Liver (tissue), 9 donors: ENCODE measurements around the gene OR56A3. TPM values are rescaled to one million over a fixed set of nuclear protein-coding genes. Genes with fewer than 3 reads are reported as not detected.

ENCODE experiments used
- DNase-seq: peaks from one replicate; pipeline ENCODE4 v3.0.0-alpha.2; 2017; ENCODE audit warnings: low spot score
- H3K27ac ChIP-seq, 2 donors: one replicate each; pipeline ENCODE4 v1.7.0; 2013; ENCODE audit warnings: inconsistent platforms in 2 of 2, low read length in 2 of 2, control low read depth in 1 of 2, low read depth in 1 of 2, mild to moderate bottlenecking in 1 of 2
- H3K27me3 ChIP-seq, 4 donors: one replicate each; pipeline versions ENCODE4 v1.6.1 to v1.7.0; 2013; ENCODE audit warnings: low read length in 3 of 4, inconsistent platforms in 1 of 4, mild to moderate bottlenecking in 1 of 4, moderate library complexity in 1 of 4; ENCODE audit not compliant: control insufficient read depth in 4 of 4, insufficient read depth in 4 of 4
- H3K36me3 ChIP-seq, 4 donors: one replicate each; pipeline versions ENCODE4 v1.6.1 to v1.7.0; 2013; ENCODE audit warnings: low read length in 3 of 4, mild to moderate bottlenecking in 3 of 4, low read depth in 1 of 4, moderate library complexity in 1 of 4; ENCODE audit not compliant: control insufficient read depth in 4 of 4, insufficient read depth in 3 of 4
- H3K4me1 ChIP-seq, 4 donors: one replicate each; pipeline versions ENCODE4 v1.6.1 to v1.7.0; 2013; ENCODE audit warnings: low read length in 3 of 4, mild to moderate bottlenecking in 3 of 4, moderate library complexity in 1 of 4; ENCODE audit not compliant: control insufficient read depth in 4 of 4, insufficient read depth in 4 of 4
- H3K4me3 ChIP-seq, 3 donors: one replicate each; pipeline versions ENCODE4 v1.6.1 to v1.7.0; 2013; ENCODE audit warnings: low read length in 3 of 3, control low read depth in 1 of 3, low read depth in 1 of 3, mild to moderate bottlenecking in 1 of 3
- H3K9ac ChIP-seq, 2 donors: one replicate each; pipeline ENCODE4 v1.7.0; 2013; ENCODE audit warnings: low read length in 2 of 2, mild to moderate bottlenecking in 2 of 2, moderate library complexity in 2 of 2, control low read depth in 1 of 2, low read depth in 1 of 2
- H3K9me3 ChIP-seq, 4 donors: one replicate each; pipeline versions ENCODE4 v1.6.1 to v1.7.0; 2013; ENCODE audit warnings: low read length in 3 of 4; ENCODE audit not compliant: control insufficient read depth in 4 of 4
- ATF3 ChIP-seq: IDR thresholded peaks from 2 replicates; pipeline ENCODE4 v1.6.1; 2016; ENCODE audit warnings: antibody characterized with exemption
- CTCF ChIP-seq: fragments of 150-350 bp; IDR thresholded peaks from 2 replicates; pipeline ENCODE4 v1.5.1; 2017; ENCODE audit warnings: improper control_type of control experiment, low read depth, low read length; ENCODE audit not compliant: missing input control
- EGR1 ChIP-seq, 2 donors: IDR thresholded peaks; 2 replicates each; pipeline ENCODE4 v1.6.1; 2016 to 2018; ENCODE audit warnings: antibody characterized with exemption in 2 of 2, low read depth in 2 of 2
- FOXA1 ChIP-seq: IDR thresholded peaks from 2 replicates; pipeline ENCODE4 v1.6.1; 2016; ENCODE audit warnings: antibody characterized with exemption
- FOXA2 ChIP-seq: IDR thresholded peaks from 2 replicates; pipeline ENCODE4 v1.6.1; 2016; ENCODE audit warnings: antibody characterized with exemption
- GABPA ChIP-seq, 2 donors: IDR thresholded peaks in 1 of 2; conservative IDR thresholded peaks in 1 of 2; 2 replicates each; pipeline ENCODE4 v1.6.1; 2016; ENCODE audit warnings: antibody characterized with exemption in 2 of 2, mild to moderate bottlenecking in 1 of 2, moderate library complexity in 1 of 2
- HNF4A ChIP-seq, 2 donors: conservative IDR thresholded peaks; 2 replicates each; pipeline ENCODE4 v1.6.1; 2016; ENCODE audit warnings: antibody characterized with exemption in 2 of 2, mild to moderate bottlenecking in 2 of 2
- HNF4G ChIP-seq: IDR thresholded peaks from 2 replicates; pipeline ENCODE4 v1.6.1; 2016; ENCODE audit warnings: antibody characterized with exemption
- JUND ChIP-seq, 2 donors: IDR thresholded peaks; 2 replicates each; pipeline ENCODE4 v1.6.1; 2016; ENCODE audit warnings: antibody characterized with exemption in 2 of 2
- MAX ChIP-seq: IDR thresholded peaks from 2 replicates; pipeline ENCODE4 v1.6.1; 2016; ENCODE audit warnings: antibody characterized with exemption
- RAD21 ChIP-seq, 2 donors: IDR thresholded peaks; 2 replicates each; pipeline ENCODE4 v1.6.1; 2016; ENCODE audit warnings: antibody characterized with exemption in 2 of 2, mild to moderate bottlenecking in 2 of 2
- REST ChIP-seq: IDR thresholded peaks from 2 replicates; pipeline ENCODE4 v1.6.1; 2016; ENCODE audit warnings: antibody characterized with exemption, mild to moderate bottlenecking
- RXRA ChIP-seq, 2 donors: IDR thresholded peaks; 2 replicates each; pipeline ENCODE4 v1.6.1; 2017 to 2018; ENCODE audit warnings: antibody characterized with exemption in 2 of 2, mild to moderate bottlenecking in 1 of 2
- SP1 ChIP-seq: IDR thresholded peaks from 2 replicates; pipeline ENCODE4 v1.6.1; 2018; ENCODE audit warnings: antibody characterized with exemption, mild to moderate bottlenecking
- TAF1 ChIP-seq: conservative IDR thresholded peaks from 2 replicates; pipeline ENCODE4 v1.6.1; 2016; ENCODE audit warnings: antibody characterized with exemption, mild to moderate bottlenecking
- YY1 ChIP-seq: IDR thresholded peaks from 2 replicates; pipeline ENCODE4 v1.6.1; 2016; ENCODE audit warnings: antibody characterized with exemption, mild to moderate bottlenecking
- ZBTB33 ChIP-seq: IDR thresholded peaks from 2 replicates; pipeline ENCODE4 v1.6.1; 2016; ENCODE audit warnings: antibody characterized with exemption
- WGBS: extraction: QIAGEN DNeasy Blood & Tissue Kit; methylation state at CpG from one replicate; pipeline ENCODE4 v1.1.7; 2013; 5-methylcytosine and 5-hydroxymethylcytosine counted together
- polyA plus RNA-seq, 2 donors: library from polyadenylated mRNA; stranded (reverse) in 1 of 2; unstranded in 1 of 2; fragments of 200-250 nt in 1 of 2; fragments of >200 nt in 1 of 2; fragmentation: Nextera tagmentation in 1 of 2; extraction: Ambion mirVana in 1 of 2; gene quantifications; one replicate each; pipeline versions ENCODE4 v1.2.1 to v1.2.3, GENCODE V29; 2013 to 2015
- total RNA-seq, 2 donors: library from RNA; depleted of rRNA; stranded (reverse); fragments of >200 nt; gene quantifications; one replicate each; pipeline ENCODE4 v1.2.3, GENCODE V29; 2014
- donor health status: healthy.
- donor health status: healthy.
- donor health status: healthy.
- donor health status: healthy.
- donor health status: healthy.

Gene OR56A3
- total and polyA plus RNA-seq, 4 donors, result not detected

GRCh38 chr11:5932671-5933070, 9.4 kb upstream of the OR56A3 start:
- peaks cover 0 to 2% (median 0%) of the 10 kb centered on the region in 4 donors for H3K27me3 ChIP-seq
- DNase-seq, result no peak
- H3K9ac ChIP-seq, result no peak overlapping the region
- no peaks in the 10 kb centered on the region for H3K36me3 ChIP-seq
- peaks cover 0 to 1% (median 0%) of the 10 kb centered on the region in 4 donors for H3K9me3 ChIP-seq
- 94% methylated on average over 11 of the region's 11 CpGs for WGBS
- TF ChIP-seq MAX (no peak), EGR1 (IDR thresholded peaks at IDR 0.05; ENCODE audit: low read depth in 2 of 2) (no peak), TAF1 (no peak), HNF4G (no peak), JUND (IDR thresholded peaks at IDR 0.05) (no peak), RXRA (IDR thresholded peaks at IDR 0.05) (no peak), FOXA2 (no peak), REST (no peak), YY1 (no peak), RAD21 (IDR thresholded peaks at IDR 0.05) (no peak), ZBTB33 (no peak), GABPA (IDR thresholded peaks at IDR 0.05 in 1 of 2, conservative IDR thresholded peaks at IDR 0.05 in 1 of 2) (no peak), SP1 (no peak), HNF4A (conservative IDR thresholded peaks at IDR 0.05) (no peak), FOXA1 (no peak), ATF3 (no peak)
- H3K4me3 ChIP-seq, result no peak overlapping the region
- no peaks in the 10 kb centered on the region for H3K4me1 ChIP-seq
- no peak overlapping the region for H3K27ac ChIP-seq

- 86% methylated on average over 10 of the region's 10 CpGs for WGBS
- Histone ChIP-seq H3K4me3 (no peak overlapping the region), H3K9ac (no peak overlapping the region), H3K27me3 (peaks cover 0 to 2% (median 0%) of the 10 kb centered on the region in 4 donors), H3K4me1 (no peaks in the 10 kb centered on the region), H3K27ac (no peak overlapping the region), H3K36me3 (no peaks in the 10 kb centered on the region), H3K9me3 (peaks cover 0 to 1% (median 0%) of the 10 kb centered on the region in 4 donors)
- DNase-seq, result no peak
- TF ChIP-seq TAF1, result no peak
- no peak for TF ChIP-seq HNF4G
- no peak for TF ChIP-seq SP1
- TF ChIP-seq ZBTB33, result no peak
- no peak for TF ChIP-seq FOXA2
- no peak for TF ChIP-seq YY1
- TF ChIP-seq ATF3, result no peak
- TF ChIP-seq JUND (IDR thresholded peaks at IDR 0.05), result no peak
- no peak for TF ChIP-seq EGR1 (IDR thresholded peaks at IDR 0.05; ENCODE audit: low read depth in 2 of 2)
- no peak for TF ChIP-seq CTCF
- TF ChIP-seq REST, result no peak
Observed at GRCh38 chr11:5933116-5933515, 8.9 kb upstream of the OR56A3 start.
